KMS-11 (cell line): ENCODE data around the gene EEFSEC.

Source experiments
- H2AFZ ChIP-seq: fragments of 200-600 bp; sonication (generic); 2 replicates; pipeline ENCODE4 v1.6.1; 2016; ENCODE audit warnings: antibody characterized with exemption, mixed run types, low read depth
- H3K27ac ChIP-seq: fragments of 200-600 bp; sonication (generic); 2 replicates; pipeline ENCODE4 v1.6.1; 2016; ENCODE audit warnings: mild to moderate bottlenecking, mixed run types
- H3K27me3 ChIP-seq: fragments of 200-600 bp; sonication (generic); 2 replicates; pipeline ENCODE4 v1.6.1; 2017; ENCODE audit warnings: mild to moderate bottlenecking, low read depth, mixed run types, moderate library complexity; ENCODE audit not compliant: insufficient read depth
- H3K36me3 ChIP-seq: fragments of 200-600 bp; sonication (generic); 2 replicates; pipeline ENCODE4 v1.6.1; 2017; ENCODE audit warnings: mild to moderate bottlenecking, mixed run types; ENCODE audit not compliant: insufficient read depth
- H3K4me1 ChIP-seq: fragments of 200-600 bp; sonication (generic); 2 replicates; pipeline ENCODE4 v1.6.1; 2016; ENCODE audit warnings: mild to moderate bottlenecking, low read depth, mixed run types; ENCODE audit not compliant: poor library complexity, severe bottlenecking
- H3K4me2 ChIP-seq: fragments of 200-600 bp; sonication (generic); 2 replicates; pipeline ENCODE4 v1.7.0; 2016; ENCODE audit warnings: mild to moderate bottlenecking, mixed run types
- H3K4me3 ChIP-seq: fragments of 200-600 bp; sonication (generic); IDR thresholded peaks from 2 replicates; pipeline ENCODE4 v1.6.1; 2017; ENCODE audit warnings: low read depth, low read length, mixed read lengths; ENCODE audit not compliant: insufficient read depth
- H3K79me2 ChIP-seq: fragments of 200-600 bp; sonication (generic); 2 replicates; pipeline ENCODE4 v1.6.1; 2016; ENCODE audit warnings: low read depth, mixed run types; ENCODE audit not compliant: insufficient read depth
- H3K9ac ChIP-seq: fragments of 200-600 bp; sonication (generic); 2 replicates; pipeline ENCODE4 v1.6.1; 2016; ENCODE audit warnings: mild to moderate bottlenecking, mixed run types
- H4K20me1 ChIP-seq: fragments of 200-600 bp; sonication (generic); 2 replicates; pipeline ENCODE4 v1.6.1; 2016; ENCODE audit warnings: mild to moderate bottlenecking, mixed run types; ENCODE audit not compliant: insufficient read depth
- CTCF ChIP-seq: fragments of 200-600 bp; sonication (generic); conservative IDR thresholded peaks from 2 replicates; pipeline ENCODE4 v1.6.1; 2017; ENCODE audit warnings: low read depth, mild to moderate bottlenecking, antibody characterized with exemption, low read length, moderate library complexity, mixed read lengths

The EEFSEC gene

GRCh38 chr3:128155616-128156360 lies 2.5 kb downstream of the EEFSEC start:
- no peak overlapping the region for H3K4me2 ChIP-seq

GRCh38 chr3:128160661-128161060 lies 7.4 kb downstream of the EEFSEC start:
- H3K27me3 ChIP-seq: no peaks in the 10 kb centered on the region
- H3K36me3 ChIP-seq: no peaks in the 10 kb centered on the region
- no peak overlapping the region for H2AFZ ChIP-seq
- H4K20me1 ChIP-seq: no peaks in the 10 kb centered on the region
- H3K4me1 ChIP-seq: no peaks in the 10 kb centered on the region
- no peak overlapping the region for H3K4me2 ChIP-seq
- no peak for TF ChIP-seq CTCF
- H3K9ac ChIP-seq: no peak overlapping the region
- H3K4me3 ChIP-seq: no peak overlapping the region
- H3K27ac ChIP-seq: no peak overlapping the region
- H3K79me2 ChIP-seq: no peaks in the 10 kb centered on the region; the same call in 1 of the 2 replicates

More at GRCh38 chr3:128155616-128156360, 2.5 kb downstream of the EEFSEC start:
- H4K20me1 ChIP-seq: no peaks in the 10 kb centered on the region
- no peak overlapping the region for H3K9ac ChIP-seq
- no peak overlapping the region for H2AFZ ChIP-seq
- H3K79me2 ChIP-seq: peaks cover 13% of the 10 kb centered on the region
- H3K4me3 ChIP-seq: no peak overlapping the region
- TF ChIP-seq CTCF: no peak
- peaks cover 11% of the 10 kb centered on the region for H3K4me1 ChIP-seq
- H3K27me3 ChIP-seq: no peaks in the 10 kb centered on the region
- no peak overlapping the region for H3K27ac ChIP-seq
- no peaks in the 10 kb centered on the region for H3K36me3 ChIP-seq

GRCh38 chr3:128163432-128163831 lies 10.2 kb downstream of the EEFSEC start:
- no peaks in the 10 kb centered on the region for H4K20me1 ChIP-seq
- H3K27me3 ChIP-seq: no peaks in the 10 kb centered on the region
- H3K4me1 ChIP-seq: no peaks in the 10 kb centered on the region
- peaks cover under 1% of the 10 kb centered on the region; the same call in 1 of the 2 replicates for H3K79me2 ChIP-seq
- no peak overlapping the region for H3K9ac ChIP-seq
- no peak overlapping the region for H3K27ac ChIP-seq
- H2AFZ ChIP-seq: no peak overlapping the region
- no peak overlapping the region for H3K4me2 ChIP-seq
- TF ChIP-seq CTCF: no peak
- no peak overlapping the region for H3K4me3 ChIP-seq
- H3K36me3 ChIP-seq: no peaks in the 10 kb centered on the region

- no peak overlapping the region for H2AFZ ChIP-seq
- H3K4me2 ChIP-seq: no peak overlapping the region
- no peaks in the 10 kb centered on the region for H3K4me1 ChIP-seq
- TF ChIP-seq CTCF: no peak
- H4K20me1 ChIP-seq: no peaks in the 10 kb centered on the region
- no peaks in the 10 kb centered on the region for H3K36me3 ChIP-seq
- H3K9ac ChIP-seq: no peak overlapping the region
- H3K4me3 ChIP-seq: no peak overlapping the region
- H3K79me2 ChIP-seq: peaks cover 6% of the 10 kb centered on the region; the same call in 1 of the 2 replicates
- no peaks in the 10 kb centered on the region for H3K27me3 ChIP-seq
- H3K27ac ChIP-seq: no peak overlapping the region
These were observed 13.7 kb downstream of the EEFSEC start for GRCh38 chr3:128166971-128167453.
